HG03558 (cell line): ENCODE data around the gene OR51S1.
"Not testable (repeated sequence)": the region's sequence is repeated elsewhere in the genome, so short reads cannot be mapped to it uniquely, and the experiment has no call there.

Experiments
- ATAC-seq: cut with Tn5 transposase; IDR thresholded peaks from one replicate; pipeline ENCODE4 v1.9.1; 2021; ENCODE audit warnings: moderate number of reproducible peaks; ENCODE audit not compliant: unreplicated experiment; ENCODE audit errors: extremely low read depth

OR51S1 gene, protein sequence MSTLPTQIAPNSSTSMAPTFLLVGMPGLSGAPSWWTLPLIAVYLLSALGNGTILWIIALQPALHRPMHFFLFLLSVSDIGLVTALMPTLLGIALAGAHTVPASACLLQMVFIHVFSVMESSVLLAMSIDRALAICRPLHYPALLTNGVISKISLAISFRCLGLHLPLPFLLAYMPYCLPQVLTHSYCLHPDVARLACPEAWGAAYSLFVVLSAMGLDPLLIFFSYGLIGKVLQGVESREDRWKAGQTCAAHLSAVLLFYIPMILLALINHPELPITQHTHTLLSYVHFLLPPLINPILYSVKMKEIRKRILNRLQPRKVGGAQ

DNA sequence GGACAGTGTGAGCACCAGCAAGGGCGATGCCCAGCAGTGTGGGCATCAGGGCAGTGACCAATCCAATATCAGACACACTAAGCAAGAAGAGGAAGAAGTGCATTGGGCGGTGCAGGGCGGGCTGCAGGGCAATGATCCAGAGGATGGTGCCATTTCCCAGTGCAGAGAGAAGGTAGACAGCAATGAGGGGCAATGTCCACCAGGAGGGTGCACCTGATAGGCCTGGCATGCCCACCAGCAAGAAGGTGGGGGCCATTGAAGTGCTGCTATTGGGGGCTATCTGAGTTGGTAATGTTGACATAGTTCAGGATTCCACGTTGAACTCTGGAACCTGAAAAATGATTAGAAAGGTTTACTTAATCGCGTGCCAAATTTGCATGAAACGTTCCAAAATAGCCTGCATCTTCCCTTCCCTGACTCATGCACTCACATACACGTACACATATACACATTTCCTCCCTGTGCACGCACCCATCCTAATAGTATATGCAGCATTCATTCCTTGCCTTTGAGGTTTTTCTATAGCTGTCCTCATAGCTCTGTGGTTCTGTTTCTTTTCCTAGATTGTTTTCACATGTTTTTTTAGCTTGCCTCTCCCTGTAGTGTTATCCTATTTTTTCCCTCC, at the start of gene OR51S1:
Gene OR51S1 (minus strand): TSS at position 301 of the 625 bp plus-strand sequence. CDS start 0 bp downstream, at position 301.
- no peak for ATAC-seq

DNA sequence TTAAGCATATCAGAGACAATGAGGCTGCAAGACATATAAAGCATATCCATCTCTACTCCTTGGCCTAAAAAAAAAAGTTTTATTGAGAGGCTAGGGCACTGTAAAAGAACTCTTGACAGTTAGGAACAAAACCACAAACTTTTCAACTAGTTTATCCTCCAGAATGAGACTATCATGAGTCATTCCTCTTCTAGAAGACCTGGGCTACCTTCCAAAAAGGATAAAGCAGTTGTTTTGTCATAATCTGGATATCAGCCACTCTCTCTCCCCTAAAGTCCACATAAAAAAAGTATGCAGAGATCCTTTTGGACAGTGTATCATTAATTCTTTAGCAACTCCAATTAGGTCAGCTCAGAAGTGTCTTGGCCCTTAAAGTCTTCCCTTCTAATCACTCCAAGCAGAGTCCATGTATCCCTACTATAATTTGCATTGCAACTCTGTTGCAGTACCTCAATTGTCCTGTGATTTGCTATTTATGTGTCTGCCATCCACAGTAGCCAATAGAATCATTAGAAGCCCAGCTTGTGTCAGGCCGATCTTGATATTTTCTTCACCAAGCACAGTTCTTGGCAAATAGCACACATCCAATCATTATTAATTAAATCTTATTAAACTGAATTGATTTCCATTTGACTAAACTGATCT, 43.1 kb upstream of the OR51S1 start:
- no peak for ATAC-seq

DNA sequence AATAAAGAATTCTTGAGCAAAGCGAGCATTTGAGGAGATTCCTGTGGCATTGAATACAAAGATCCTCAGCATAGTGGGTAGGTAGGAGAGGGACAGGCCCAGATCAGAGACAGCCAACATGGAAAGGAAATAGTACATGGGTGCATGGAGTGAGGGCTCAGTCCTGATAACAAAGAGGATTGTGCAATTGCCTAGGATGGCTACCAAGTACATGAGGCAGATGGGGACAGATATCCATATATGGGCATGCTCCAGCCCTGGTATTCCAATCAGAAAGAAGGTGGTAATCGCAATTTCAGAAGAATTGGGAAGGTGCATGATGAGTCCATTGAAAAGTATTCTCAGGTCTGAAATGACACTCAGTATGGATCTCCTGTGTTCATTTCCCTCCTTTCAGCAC, 41.3 kb upstream of the OR51S1 start:
- ATAC-seq = no peak

DNA sequence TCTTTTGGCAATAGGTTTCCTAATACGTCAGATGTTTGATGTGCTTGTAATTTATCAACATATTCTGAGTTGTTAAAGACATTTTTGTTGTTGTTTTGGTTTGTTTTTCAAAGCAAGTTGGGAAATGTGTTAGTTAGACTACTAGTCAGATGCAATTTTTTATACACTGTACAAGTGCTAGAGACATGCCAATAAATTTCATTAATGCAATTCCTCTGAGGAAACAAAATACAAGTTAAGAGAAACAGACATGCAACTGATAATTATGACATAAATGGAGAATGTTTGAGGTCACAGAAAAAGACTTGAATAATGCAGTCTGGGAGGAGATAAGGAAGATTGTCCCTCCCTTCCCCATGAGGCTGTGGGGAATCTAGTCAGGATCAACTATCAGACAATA, 38.6 kb upstream of the OR51S1 start:
- ATAC-seq = no peak

DNA sequence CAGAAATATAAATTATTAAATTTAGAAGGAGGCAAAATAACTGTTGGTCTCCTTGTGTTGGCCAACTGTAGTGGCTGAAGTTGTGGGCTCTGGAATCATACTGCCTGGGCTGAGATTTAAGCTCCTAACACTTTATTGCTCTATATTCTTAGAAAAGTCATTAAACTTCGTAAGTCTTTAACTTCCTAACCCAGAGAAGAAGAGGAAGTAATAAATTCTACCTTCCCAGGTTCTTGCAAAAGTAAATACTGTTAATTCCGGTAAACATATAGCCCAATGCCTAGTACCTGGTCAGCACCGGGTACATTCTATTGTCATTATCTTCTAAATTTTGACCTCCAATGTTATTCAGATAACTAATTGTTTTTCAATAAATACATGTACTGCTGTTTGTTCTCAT, 37.2 kb upstream of the OR51S1 start:
- ATAC-seq = no peak

DNA sequence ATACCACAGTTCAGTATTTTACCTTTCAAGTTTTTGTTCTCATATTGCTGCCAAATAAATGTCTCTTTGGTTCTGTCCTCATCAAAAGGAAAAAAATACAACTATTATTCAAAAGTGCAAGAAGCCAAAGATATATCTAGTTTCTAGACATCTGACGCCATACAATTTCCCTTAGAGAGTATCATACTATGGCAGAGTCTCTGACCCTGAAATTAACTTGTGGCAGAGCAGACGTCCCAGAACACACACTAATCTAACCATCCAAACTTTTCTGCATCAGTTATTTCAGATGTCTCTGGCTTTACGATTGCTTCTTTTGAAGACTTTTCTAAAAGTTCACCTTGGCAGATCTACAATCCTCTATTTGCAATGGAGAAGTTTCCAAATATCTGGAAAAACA, 35.4 kb upstream of the OR51S1 start:
- ATAC-seq = no peak

DNA sequence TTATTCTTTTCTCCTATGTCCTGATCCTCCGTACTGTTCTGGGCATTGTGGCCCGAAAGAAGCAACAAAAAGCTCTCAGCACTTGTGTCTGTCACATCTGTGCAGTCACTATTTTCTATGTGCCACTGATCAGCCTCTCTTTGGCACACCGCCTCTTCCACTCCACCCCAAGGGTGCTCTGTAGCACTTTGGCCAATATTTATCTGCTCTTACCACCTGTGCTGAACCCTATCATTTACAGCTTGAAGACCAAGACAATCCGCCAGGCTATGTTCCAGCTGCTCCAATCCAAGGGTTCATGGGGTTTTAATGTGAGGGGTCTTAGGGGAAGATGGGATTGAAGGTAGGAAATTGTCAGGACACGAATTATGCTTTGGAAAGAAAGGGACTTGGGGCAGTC, 33.5 kb upstream of the OR51S1 start:
- no peak for ATAC-seq

DNA sequence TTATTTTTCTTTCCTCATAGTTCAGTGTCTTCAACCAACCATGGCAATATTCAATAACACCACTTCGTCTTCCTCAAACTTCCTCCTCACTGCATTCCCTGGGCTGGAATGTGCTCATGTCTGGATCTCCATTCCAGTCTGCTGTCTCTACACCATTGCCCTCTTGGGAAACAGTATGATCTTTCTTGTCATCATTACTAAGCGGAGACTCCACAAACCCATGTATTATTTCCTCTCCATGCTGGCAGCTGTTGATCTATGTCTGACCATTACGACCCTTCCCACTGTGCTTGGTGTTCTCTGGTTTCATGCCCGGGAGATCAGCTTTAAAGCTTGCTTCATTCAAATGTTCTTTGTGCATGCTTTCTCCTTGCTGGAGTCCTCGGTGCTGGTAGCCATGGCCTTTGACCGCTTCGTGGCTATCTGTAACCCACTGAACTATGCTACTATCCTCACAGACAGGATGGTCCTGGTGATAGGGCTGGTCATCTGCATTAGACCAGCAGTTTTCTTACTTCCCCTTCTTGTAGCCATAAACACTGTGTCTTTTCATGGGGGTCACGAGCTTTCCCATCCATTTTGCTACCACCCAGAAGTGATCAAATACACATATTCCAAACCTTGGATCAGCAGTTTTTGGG, 33.0 kb upstream of the OR51S1 start, which contains the start of gene OR51T1:
Gene OR51T1 (plus strand): TSS at position 41 of the 641 bp plus-strand sequence. CDS start 0 bp downstream, at position 41.
- ATAC-seq = no peak

DNA sequence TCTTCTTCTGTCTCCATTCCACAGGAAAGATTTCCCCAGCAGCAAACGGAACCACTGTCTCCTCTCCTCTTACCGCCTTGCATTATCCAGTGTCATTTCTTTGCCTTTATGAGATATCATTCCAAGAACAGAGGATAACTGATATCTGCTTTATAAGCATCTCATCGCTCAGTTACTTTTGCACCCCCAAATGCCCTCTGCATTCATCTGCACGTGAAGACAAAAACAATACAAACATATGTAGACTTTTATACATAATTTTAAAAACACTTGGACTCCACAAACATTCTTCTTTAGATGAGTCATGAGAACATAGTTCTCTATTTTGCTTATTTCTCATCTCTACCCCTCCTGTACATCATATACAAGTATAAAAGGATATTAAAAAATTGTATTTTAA, 32.2 kb upstream of the OR51S1 start:
- no peak for ATAC-seq

DNA sequence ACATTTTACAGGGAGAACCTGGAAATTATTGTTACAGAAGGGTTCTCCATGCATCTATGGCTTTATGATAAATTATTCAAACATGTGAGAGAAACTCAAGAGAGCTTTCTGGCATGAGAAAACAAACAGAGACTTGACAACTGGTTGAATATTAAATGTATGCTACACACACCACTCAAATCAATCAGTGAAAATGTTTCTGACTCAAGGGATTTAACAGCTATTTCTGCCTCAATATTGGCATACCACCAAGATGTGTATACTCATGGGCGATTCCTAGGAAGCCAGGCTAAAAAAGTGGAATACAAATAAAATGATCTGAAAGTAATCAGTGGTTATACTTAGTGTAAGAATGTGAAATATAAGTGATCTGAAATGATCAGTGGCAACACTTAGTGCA, 16.8 kb upstream of the OR51S1 start:
- ATAC-seq = no peak

DNA sequence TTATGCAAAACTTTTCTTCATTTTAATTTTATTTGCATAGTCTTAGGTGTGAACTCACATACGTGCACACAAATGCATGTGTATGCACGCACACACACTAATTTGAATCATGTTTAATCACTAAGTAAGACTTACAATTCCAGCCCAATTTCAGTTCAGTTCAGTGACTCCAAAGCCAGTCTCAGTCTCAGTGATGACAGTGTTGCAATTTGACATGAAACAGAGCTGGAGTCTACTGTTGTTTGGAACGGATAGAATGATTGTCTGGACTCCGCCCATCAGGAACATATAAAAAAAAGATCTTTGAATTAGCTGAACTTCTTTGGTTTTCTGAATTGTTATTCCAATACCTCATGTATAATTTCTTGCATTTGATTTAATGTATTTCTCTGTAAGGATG, 14.9 kb upstream of the OR51S1 start:
- ATAC-seq = no peak

DNA sequence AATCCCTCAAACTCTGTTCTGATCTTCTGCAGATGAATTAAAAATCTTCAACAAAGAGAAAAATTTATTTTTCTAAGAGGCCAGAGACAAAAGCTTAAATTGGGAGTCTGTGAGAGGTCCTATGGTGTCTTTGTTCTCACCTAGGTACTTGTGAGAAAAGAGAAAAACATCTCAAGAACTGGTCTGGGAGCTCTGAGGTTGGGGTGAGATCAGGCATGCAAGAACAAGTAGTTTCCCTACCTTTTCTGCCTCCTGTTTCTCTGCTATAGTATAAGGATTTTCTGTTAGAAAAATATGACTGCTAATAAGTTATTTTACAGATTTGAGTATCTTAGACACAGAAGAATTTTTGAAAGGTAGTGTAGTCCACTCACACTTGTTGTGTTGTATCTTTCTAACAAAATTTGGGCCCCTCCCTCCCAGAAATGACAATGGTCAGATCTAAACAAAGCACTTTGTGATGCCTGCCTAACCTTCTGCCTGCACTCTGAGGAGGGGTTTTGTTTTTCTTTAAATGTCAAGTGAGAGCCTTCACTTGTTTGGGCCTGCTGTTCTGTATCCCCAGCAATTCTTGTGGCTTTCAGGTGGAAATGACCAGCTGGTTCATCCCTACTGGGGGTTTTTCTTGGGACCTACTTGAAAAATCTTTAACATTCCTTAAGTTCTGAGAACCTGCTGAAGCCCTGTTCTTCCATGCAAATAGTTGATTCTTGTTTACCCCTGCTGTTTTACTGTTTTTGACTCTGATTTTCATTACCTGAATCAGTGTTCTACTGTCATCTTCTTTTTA, 13.6 kb upstream of the OR51S1 start:
- no peak for ATAC-seq

DNA sequence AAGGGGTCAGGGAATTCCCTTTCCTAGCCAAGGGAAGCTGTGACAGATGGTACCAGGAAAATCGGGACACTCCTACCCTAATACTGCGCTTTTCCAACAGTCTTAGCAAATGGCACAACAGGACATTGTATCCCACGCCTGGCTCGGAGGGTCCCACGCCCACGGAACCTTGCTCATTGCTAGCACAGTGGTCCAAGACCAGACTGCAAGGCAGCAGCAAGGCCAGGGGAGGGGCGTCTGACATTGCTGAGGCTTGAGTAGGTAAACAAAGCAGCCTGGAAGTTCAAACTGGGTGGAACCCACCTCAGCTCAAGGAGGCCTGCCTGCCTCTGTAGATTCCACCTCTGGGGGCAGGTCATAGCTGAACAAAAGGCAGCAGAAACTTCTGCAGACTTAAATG, 5.3 kb upstream of the OR51S1 start:
- ATAC-seq = not testable (repeated sequence)

DNA sequence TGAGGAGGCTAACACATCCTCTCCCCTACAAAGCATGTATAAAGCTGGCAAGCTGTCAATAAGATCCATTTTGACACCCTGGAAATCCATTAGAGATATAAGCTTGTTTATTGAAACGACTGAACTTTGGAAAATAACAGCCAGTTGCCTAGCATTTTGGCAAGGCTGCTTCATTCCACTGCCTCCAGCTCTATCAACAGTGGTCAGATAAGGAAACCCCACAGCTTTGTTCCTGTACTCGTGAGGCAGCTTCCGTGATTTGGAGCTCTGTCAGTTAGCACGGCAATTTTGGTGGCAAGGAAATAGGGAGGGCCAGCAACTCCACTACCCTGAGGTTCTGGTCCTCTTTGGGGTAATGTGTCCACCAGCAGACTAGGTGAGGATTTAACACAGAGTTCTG, 2.0 kb upstream of the OR51S1 start:
- ATAC-seq = no peak

DNA sequence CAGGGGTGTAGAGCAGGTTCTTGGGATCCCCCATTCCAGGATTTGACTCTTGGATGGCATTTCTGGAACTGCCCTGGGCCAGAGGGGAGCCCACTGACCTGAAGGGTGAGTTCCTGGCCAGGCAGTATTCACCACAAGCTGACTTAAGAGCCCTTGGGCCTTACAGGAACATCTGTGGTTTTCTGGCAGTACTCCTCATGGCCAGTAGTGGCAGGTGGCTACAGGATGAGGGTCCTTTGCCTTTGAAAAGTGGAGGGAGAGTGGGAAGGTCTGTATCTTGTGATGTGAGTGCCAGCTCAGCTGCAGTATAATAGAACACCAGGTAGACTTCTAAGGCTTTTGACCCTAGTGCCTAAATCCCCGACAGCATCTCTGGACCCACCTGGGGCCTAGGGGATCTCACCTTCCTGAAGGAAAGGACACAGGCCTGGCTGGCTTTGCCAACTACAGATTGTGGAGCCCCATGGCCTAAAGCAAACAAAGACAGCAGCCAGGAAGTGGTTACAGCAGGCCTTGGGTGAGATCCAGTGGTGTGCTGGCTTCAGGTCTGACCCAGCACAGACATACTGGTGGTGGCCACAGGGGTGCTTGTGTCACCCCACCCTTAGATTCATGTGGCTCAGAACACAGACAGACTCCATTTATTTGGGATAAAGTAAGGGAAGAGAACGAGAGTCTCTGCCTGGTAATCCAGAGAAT, 9.0 kb downstream of the OR51S1 start:
- ATAC-seq = no peak

DNA sequence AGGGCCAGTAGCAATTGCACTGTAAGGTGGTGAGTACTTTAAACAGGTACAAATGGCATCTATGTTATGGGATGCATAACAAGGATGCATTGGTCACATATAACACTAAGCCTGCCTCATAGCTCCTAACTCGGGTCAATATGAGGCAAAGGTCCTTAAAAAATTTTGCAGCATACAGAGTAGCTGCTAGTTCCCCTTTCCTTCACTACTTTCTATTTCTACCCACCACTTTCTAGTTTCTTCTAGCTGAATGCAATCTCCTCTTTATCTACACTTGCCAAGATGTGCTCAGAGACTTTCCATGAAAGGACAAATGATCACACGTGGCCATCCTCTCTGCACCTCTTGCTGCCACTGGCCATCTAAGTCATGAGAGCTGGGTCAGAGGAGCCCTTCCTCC, 18.1 kb downstream of the OR51S1 start:
- no peak for ATAC-seq

DNA sequence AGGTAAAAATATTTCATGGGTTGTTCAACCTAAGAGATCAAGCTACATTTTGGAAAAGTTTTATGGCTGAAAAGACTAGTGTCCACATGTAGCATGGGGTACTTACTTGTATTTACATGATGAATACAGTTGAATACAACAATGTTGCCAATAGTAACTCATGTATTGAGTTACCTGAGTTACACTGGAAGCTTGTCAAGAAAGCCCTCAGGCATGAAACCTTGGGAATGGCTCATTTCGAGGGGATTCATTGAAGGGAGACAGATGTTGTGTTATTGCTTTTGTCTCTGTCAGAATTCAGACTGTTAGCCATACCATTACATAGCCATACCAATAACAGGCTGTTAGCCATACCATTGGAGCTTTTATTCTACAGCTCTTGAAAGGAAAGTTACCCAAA, 18.7 kb downstream of the OR51S1 start:
- ATAC-seq = no peak

DNA sequence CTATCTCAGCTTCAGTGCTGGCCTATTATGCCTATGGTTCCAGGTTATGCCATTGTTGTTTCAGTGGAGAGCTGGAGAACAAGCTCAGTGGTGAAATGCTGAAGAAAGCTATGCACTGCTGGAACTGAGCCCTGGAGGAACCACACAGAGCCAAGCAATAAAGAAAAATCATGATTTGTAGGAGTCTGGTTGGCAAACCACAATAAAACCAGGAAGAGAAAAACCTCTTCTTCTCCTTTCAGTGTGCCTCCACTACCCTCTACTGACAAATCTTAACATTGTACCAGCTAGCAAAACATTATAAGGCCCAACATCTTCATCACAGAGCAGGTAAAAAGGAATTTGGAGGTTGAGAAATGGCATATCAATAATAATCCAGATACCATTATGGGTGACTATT, 22.6 kb downstream of the OR51S1 start:
- no peak for ATAC-seq

DNA sequence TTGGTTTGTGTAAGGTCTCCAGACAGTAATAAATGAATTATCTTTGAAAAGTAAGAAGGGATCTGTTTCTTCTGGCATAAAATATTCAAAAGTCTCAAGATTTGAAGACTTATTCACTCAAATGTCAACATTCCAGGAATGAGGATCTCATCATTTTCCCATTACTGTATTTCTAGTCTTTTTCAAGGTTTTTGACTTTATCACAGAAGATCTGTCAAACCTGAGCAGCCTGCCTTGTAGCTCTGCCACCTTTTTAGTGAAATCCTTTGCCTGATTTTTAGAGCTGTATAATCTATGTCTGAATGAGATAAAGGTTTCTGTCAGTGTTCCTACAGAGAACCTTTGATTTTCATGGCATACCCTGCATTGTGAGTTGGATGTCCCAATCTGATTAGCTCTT, 23.9 kb downstream of the OR51S1 start:
- no peak for ATAC-seq

DNA sequence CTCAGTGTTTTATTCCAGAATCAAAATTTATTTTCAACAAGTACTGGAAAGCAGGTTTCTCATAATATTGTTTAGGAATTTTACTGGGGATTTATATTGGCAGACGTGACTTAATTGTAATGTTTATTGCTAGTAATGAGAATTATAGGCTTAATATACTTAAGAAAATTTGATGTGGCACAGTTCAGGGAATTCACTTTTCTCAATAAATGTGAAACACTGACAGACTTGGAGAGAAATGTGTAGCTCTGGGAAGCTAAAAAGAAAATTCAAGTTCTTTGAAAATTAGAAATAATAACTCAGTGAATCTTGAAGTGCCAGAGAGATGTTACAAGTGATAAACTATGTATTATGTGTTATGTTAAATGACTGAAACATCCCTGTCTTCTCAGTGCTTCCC, 28.0 kb downstream of the OR51S1 start, which contains the start of gene OR51F2:
Gene OR51F2 (plus strand): TSS at position 301 of the 400 bp plus-strand sequence. CDS start 101 bp downstream, outside the sequence.
- no peak for ATAC-seq
